Testis (tissue), 5 donors: ENCODE data around the gene CD28. TPM values are rescaled to one million over a fixed set of nuclear protein-coding genes. Genes with fewer than 3 reads are reported as not detected.

Experiments used
- DNase-seq: peaks from one replicate; pipeline ENCODE4 v3.0.0-alpha.2; 2019
- H3K27ac ChIP-seq, 2 donors: fragments of 200-600 bp; sonication (generic); one replicate each; pipeline ENCODE4 v1.5.1; 2019
- H3K27me3 ChIP-seq: fragments of 200-600 bp; sonication (generic); one replicate; pipeline ENCODE4 v1.5.1; 2019
- H3K36me3 ChIP-seq: fragments of 200-600 bp; sonication (generic); one replicate; pipeline ENCODE4 v1.5.1; 2017; ENCODE audit warnings: low read depth; ENCODE audit errors: missing control alignments
- H3K4me1 ChIP-seq: fragments of 200-600 bp; sonication (generic); one replicate; pipeline ENCODE4 v1.5.1; 2019
- H3K4me3 ChIP-seq, 2 donors: fragments of 200-600 bp; sonication (generic); one replicate each; pipeline ENCODE4 v1.5.1; 2017 to 2019
- H3K9me3 ChIP-seq: fragments of 200-600 bp; sonication (generic); one replicate; pipeline ENCODE4 v1.5.1; 2017
- CTCF ChIP-seq, 3 experiments: fragments of 450-650 bp in 2 of 3; fragments of 200-600 bp in 1 of 3; sonication (generic) in 1 of 3; IDR thresholded peaks; one replicate each; pipeline ENCODE4 v1.5.1; 2016 to 2019; ENCODE audit warnings: antibody characterized with exemption in 3 of 3, mild to moderate bottlenecking in 2 of 3, moderate library complexity in 1 of 3
- POLR2A ChIP-seq: fragments of 450-650 bp; IDR thresholded peaks from one replicate; pipeline ENCODE4 v1.6.1; 2017; ENCODE audit warnings: antibody characterized with exemption, mild to moderate bottlenecking, moderate library complexity
- WGBS, 2 donors: methylation state at CpG; one replicate each; pipeline ENCODE4 v1.1.5; 2018; 5-methylcytosine and 5-hydroxymethylcytosine counted together
- intact Hi-C: fragments of 100-400 bp; cut with DNase I; formaldehyde crosslinking; loops from one replicate; pipeline ENCODE4 v1.15.1; 2023; ENCODE audit warnings: low total_unique reads
- long read RNA-seq, 2 donors: transcript quantifications; one replicate each; lab custom pipeline, GENCODE V29; 2026
- polyA plus RNA-seq: library from polyadenylated mRNA; stranded (reverse); fragments of 350-450 nt; fragmentation: Illumina TruSeq; extraction: RNeasy Lipid Tissue Mini Kit (QIAGEN cat#74804); gene quantifications from one replicate; pipeline ENCODE4 v1.2.3, GENCODE V29; 2014; ENCODE audit warnings: low read depth, low replicate concordance; ENCODE audit not compliant: insufficient read depth
- total RNA-seq, 2 donors: library from RNA; depleted of rRNA; stranded (reverse); fragments of >200 nt; gene quantifications; one replicate each; pipeline ENCODE4 v1.2.3, GENCODE V29; 2016

CD28 gene
- under 1 TPM; 0.24 to 0.43 TPM for total RNA-seq
- polyA plus RNA-seq = 0.91 TPM
- long read RNA-seq, donor 1, full-length matches to known transcripts = 1 of 1 reads
- long read RNA-seq, donor 1, partial matches to known transcripts = 0 of 1 reads
- long read RNA-seq, donor 1, other reads (novel, unspliced or antisense) = 0 of 1 reads
- long read RNA-seq, donor 2, full-length matches to known transcripts = 2 of 2 reads
- long read RNA-seq, donor 2, partial matches to known transcripts = 0 of 2 reads
- long read RNA-seq, donor 2, other reads (novel, unspliced or antisense) = 0 of 2 reads

GRCh38 chr2:203706403-203706802, at the start of gene CD28:
Gene CD28, plus strand, starts transcription at chr2:203706639. Its CDS starts 58 bp downstream, at chr2:203706697.
- Histone ChIP-seq H3K4me3 (no peak within 1 kb of the TSS), H3K9me3 (no peaks in the 10 kb centered on the region), H3K27me3 (no peaks in the 10 kb centered on the region), H3K27ac (no peak within 1 kb of the TSS), H3K36me3 (no peaks in the 10 kb centered on the region), H3K4me1 (no peaks in the 10 kb centered on the region)
- 82 to 90% methylated on average over 9 of the region's 9 CpGs for WGBS, 2 donors
- intact Hi-C loops = no loop called here
- no peak for TF ChIP-seq POLR2A
- DNase-seq = peak; percentile 43

DNA sequence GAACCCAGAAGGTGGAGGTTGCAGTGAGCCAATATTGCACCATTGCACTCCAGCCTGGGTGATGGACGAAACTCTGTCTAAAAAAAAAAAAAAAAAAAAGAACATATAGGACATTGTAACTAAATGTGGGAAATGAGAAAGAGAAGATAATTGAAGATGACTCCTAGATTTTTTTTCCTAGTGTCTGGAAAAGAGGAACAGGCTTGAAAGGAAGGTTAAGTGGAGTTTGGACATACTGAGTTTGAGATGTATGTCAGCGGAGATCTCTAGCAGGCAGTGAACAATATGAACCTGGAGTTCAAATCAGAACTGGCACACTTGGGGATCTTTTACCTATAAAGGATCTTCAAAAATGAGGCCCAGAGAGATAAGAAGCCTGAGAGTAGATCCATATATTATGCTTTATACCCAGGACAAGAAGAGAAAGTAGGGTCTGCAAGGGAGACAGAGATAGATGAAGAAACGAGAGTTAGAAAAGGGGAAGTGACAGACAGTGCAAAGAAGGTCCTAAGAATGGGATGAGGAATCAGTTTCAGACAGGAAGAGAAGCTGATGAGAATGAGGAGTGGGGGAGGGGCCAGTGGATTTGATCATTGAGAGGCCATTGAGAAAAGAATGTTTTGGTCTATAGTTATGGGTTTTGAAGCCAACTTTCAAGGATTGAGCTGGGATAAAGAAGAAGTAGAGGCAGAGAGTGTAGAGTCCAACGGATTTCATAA, 46.9 kb upstream of the CD28 start:
- no peaks in the 10 kb centered on the region for H3K27me3 ChIP-seq
- TF ChIP-seq POLR2A (no peak), CTCF (IDR thresholded peaks at IDR 0.05) (no peak)
- no peak overlapping the region for H3K27ac ChIP-seq
- no peaks in the 10 kb centered on the region for H3K36me3 ChIP-seq
- DNase-seq = no peak
- H3K4me3 ChIP-seq = no peak overlapping the region
- no peaks in the 10 kb centered on the region for H3K4me1 ChIP-seq
- H3K9me3 ChIP-seq = no peaks in the 10 kb centered on the region
- 80 to 86% methylated on average over 4 of the region's 4 CpGs for WGBS, 2 donors
- intact Hi-C loops = no loop called here

DNA sequence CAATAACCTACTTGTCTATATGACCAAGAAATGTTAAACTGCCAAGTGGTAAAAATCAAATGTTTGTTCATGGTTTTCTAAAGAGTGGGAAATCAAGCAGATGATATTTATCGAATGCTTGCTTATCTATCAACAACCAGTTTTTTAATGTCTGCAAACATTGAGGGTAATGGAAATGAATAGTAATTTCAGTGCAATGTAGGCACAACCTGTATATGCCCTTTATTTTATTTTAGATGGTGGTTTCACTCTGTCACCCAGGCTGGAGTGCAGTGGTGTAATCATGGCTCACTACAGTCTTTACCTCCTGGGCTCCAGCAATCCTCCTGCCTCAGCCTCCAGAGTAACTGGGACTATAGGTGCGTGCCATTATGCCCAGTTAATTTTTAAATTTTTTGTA, 46.0 kb upstream of the CD28 start:
- TF ChIP-seq CTCF (IDR thresholded peaks at IDR 0.05) (no peak), POLR2A (no peak)
- H3K27me3 ChIP-seq = no peaks in the 10 kb centered on the region
- DNase-seq = no peak
- no peaks in the 10 kb centered on the region for H3K36me3 ChIP-seq
- no peaks in the 10 kb centered on the region for H3K9me3 ChIP-seq
- WGBS, 2 donors = 89 to 95% methylated on average over 2 of the region's 2 CpGs
- no peak overlapping the region for H3K27ac ChIP-seq
- intact Hi-C loops = no loop called here
- no peak overlapping the region for H3K4me3 ChIP-seq
- no peaks in the 10 kb centered on the region for H3K4me1 ChIP-seq

DNA sequence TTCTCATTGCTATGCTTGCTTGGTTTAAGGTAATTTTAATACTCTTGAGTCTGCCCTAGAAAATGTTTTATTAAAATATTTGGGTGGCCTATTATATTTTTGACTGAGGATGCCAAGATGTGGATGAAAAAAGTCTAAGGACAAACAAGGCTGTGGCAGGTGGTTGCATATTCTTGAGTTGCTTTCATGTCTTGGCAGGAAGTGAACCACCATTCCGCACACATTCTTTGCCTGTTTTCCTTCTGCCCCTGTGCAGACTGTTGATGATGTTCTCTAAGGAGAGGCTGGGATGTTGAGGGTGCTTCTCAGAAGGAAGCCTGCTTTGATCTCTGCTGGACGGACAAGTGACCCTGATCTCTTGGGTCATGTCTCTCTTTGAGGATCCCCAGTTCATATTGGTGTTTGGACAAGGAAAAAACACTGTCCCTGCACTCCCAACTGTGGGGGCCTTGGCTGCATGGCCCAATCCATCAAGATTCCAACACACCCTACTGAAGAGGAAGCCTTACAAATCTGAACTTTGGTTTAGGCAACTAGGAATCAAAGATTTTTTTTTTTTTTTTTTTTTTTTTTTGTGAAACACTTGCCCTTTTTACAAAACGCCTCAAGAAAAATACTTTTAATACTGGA, 45.0 kb upstream of the CD28 start:
- intact Hi-C loops = no loop called here
- H3K36me3 ChIP-seq = no peaks in the 10 kb centered on the region
- no peak overlapping the region for H3K27ac ChIP-seq
- no peaks in the 10 kb centered on the region for H3K4me1 ChIP-seq
- DNase-seq = no peak
- no peak overlapping the region for H3K4me3 ChIP-seq
- H3K9me3 ChIP-seq = no peaks in the 10 kb centered on the region
- TF ChIP-seq CTCF (IDR thresholded peaks at IDR 0.05) = no peak
- no peak for TF ChIP-seq POLR2A
- H3K27me3 ChIP-seq = no peaks in the 10 kb centered on the region
- WGBS, 2 donors = 86 to 90% methylated on average over 3 of the region's 3 CpGs

GRCh38 chr2:203662487-203662886, 44.0 kb upstream of the CD28 start:
- DNase-seq = no peak
- H3K9me3 ChIP-seq = no peaks in the 10 kb centered on the region
- 0% methylated on average over 1 of the region's 1 CpG for WGBS, 2 donors
- intact Hi-C loops = no loop called here
- no peaks in the 10 kb centered on the region for H3K4me1 ChIP-seq
- no peak overlapping the region for H3K4me3 ChIP-seq
- no peak overlapping the region for H3K27ac ChIP-seq
- H3K27me3 ChIP-seq = no peaks in the 10 kb centered on the region
- TF ChIP-seq CTCF (IDR thresholded peaks at IDR 0.05) = no peak
- TF ChIP-seq POLR2A = no peak
- H3K36me3 ChIP-seq = no peaks in the 10 kb centered on the region
